22Rv1 (cell line): ENCODE data around the gene NAGS.

Experiments
- CTCF ChIP-seq: fragments of 450-650 bp; IDR thresholded peaks from 2 replicates; pipeline ENCODE4 v1.5.1; 2017; ENCODE audit warnings: mild to moderate bottlenecking
- ZFX ChIP-seq: fragments of 450-650 bp; IDR thresholded peaks from 2 replicates; pipeline ENCODE4 v1.6.1; 2017; ENCODE audit warnings: antibody characterized with exemption, borderline replicate concordance

GRCh38 chr17:44045486-44045885, 41.1 kb downstream of the NAGS start:
- TF ChIP-seq CTCF: no peak
- no peak for TF ChIP-seq ZFX
